CD4-positive, alpha-beta T cell treated with Interleukin-17A for 4 hours (primary cell): ENCODE measurements around the gene VWA7.

ENCODE experiments used
- DNase-seq: peaks from one replicate; pipeline ENCODE4 v3.0.0-alpha.2; 2020; ENCODE audit warnings: mixed read lengths

VWA7 gene

DNA sequence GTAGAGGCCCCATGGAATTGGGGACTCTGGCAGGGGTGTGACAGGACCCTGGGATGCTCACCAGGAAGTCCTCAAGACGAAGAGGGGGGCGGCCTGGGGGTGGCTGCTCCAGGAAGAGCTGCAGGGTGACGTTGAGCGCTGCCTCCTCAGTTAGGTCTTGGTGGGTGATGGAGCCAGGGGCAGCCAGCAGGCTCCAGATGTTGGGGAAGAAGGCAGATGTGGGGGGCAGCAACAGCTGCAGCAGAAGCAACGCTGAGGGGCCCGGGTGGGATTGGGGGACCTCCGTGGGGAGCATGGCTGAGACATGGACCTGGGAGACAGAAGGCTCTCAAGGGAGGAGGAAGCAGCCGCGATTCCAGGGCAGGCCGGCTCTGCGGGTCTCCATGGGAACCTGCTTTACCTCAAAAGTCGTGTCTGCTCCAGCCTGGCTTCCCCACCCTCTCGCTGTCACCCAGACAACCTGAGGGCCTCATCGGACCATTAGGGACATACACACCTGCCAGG lies 591 bp downstream of the VWA7 start:
- DNase-seq = no peak

DNA sequence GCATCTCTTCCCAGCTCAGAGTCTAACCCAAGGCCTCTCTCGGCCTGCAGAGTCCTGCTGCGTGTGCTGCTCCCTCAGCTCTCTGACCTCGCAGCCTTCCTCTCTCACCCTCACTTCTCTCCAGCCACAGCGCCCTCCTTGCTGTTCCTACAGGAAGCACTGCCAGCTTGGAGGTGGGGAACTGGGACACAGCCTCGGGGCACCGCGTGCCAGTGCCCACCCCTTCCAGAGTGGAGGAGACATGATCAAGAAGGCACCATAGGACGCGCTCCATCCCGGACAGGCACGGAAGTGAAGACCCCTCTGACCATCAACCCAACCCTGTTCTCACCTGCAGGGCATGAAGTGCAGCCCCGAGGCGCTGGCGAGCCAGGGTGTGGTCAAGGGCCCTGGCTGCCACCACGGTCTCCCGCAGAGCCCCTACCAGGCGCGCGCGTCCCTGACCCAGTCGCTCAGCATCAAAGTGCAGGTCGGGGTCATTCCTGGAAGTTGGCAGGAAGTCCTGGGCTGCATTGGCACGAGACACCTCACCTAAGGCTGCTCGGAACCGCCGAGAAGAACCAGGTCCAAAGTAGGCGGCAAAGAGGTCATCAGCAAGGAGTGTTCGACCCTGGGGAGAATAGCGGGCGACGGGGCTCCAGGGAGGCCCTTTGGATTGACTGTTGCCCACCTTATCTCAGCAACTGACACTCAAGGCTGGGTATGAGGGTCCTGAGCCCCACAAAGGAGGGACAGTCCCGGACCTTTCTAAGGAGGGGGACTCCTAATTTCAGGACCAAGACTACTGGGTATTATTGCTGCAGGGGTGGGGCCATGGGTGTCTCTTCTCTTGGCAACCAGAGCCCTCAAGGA lies 1.3 kb downstream of the VWA7 start:
- DNase-seq = no peak

DNA sequence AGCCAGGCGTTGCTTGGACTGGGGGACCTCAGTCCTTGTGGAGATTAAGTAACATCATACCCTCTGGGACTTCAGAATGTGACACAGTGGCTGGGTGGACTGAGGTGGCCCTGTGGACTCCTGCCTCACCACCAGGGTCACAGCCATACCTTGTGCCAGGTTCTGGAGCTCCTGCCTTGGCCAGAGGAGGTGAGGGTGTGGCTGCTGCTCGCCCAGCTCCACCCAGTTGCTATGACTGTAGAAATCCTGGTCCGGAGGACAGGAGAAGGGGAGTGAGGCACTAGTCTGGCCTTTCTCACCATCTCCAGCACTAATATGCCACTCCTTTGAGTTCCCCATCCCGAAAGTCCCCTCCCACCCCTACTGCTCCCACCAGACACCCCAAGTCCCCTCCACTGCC lies 1.9 kb downstream of the VWA7 start:
- no peak for DNase-seq

- DNase-seq = peak; percentile 20
These were observed 5.2 kb downstream of the VWA7 start for GRCh38 chr6:31771992-31772358.

GRCh38 chr6:31770860-31771259 lies 6.3 kb downstream of the VWA7 start:
- DNase-seq = no peak

DNA sequence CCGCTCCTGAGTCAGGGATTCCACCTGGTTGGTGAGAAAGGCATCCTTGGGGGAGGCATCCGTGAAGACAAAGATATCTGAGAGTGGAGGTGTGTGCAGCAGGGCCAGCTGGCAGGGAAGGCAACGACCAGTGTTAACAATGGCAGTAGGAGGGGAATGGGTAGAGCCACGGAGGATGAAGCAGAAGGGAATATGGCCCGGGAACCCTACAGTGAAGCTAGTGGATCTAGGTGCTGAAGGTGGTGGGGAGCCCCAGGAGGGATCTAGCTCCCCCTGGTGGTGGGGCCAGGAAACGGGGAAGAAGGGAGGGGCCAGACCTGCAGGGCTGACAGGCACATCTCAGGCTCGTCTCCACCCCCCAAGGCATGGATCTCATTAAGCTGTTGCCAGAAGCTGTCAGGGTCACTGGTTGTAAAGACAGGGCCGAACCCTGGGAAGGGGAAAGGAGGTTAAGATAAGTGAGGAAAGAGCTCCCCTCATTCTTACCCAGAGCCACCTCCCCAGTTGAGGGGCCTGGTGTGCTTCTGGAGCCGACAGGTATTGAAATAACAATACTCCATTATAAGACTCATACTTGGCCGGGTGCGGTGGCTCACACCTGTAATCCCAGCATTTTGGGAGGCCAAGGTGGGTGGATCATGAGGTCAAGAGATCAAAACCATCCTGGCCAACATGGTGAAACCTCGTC lies 7.3 kb downstream of the VWA7 start:
- DNase-seq = peak; percentile 81

- DNase-seq = no peak
These were observed 8.5 kb downstream of the VWA7 start for GRCh38 chr6:31768363-31769257.

GRCh38 chr6:31767096-31767645 lies 10.0 kb downstream of the VWA7 start:
- no peak for DNase-seq

DNA sequence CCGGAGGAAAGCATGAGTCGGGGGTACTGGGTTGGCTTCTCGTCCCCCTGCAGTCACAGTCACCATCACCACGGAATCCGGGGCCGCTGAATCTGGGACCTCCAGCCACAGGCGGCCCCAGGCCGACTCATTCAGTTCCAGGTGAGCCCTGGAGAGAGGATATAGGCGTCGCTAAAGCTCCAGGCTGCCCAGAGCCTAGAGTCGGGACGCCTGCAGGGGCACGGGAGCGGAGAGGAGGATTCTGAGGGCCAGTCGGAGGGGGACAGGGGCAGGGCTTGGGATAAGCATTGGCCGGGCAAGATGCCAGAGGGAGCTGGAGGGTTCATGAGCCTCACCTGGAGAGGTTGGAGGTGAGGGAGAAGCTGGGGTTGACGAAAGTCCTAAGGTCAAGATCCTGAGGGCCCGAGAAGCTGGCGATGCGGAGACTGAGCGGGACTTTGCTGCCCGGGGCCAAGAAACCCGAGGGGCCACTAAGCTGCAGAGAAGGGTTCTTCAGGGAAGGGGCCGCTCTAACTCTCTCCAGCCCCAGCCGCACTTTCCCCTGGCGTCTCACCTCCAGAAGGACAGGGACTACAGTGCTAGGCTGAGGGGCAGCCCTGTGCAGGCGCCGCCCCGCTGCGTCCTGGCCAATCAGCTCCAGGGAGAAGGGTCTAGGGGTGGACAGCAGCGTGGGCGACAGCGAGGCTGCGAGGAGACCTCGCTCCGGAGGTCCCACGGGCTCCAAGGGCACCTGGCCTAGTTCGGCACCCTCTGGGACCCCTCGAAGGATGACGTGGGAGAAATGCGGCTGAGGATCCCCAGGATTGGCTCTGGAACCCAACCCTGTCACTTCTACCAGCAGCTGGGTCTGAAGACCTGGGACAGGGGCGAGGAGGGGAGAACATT lies 11.0 kb downstream of the VWA7 start:
- DNase-seq = no peak

DNA sequence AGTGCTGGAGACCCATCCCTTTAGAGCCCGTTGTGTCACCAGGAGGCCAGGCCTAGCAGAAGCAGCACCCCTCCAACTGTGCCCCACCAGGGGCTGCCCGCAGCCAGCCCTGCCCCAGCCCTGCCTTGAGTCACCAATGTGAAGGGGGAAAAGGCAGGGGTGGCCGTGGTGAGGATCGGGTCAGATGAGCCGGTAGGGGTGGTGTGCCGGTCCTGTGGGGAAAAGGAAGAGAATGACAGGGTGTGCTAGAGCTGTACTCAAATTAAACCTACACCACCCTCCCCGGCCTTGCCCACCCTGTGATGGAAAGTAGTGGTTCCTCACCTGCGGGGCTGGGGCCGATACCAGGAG lies 11.6 kb downstream of the VWA7 start:
- no peak for DNase-seq

- no peak for DNase-seq
These were observed 12.9 kb downstream of the VWA7 start for GRCh38 chr6:31764198-31764597.

DNA sequence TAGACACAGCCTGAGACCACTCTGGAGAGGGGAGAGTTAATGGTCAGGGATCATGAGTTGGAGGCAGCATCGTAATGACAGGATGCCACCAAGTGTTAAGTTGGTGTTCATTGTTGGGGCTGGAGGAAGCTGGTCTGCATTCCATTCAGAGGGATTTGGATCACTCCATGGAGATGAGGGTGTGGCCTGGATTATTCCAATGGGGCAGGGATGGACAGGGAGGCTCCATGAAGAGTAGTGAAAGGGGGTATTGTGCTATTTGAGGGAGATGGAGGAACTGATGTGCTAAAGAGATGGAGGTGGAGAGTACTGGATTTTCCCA lies 13.5 kb downstream of the VWA7 start:
- no peak for DNase-seq

GRCh38 chr6:31762878-31763618 lies 14.1 kb downstream of the VWA7 start:
- DNase-seq = no peak

DNA sequence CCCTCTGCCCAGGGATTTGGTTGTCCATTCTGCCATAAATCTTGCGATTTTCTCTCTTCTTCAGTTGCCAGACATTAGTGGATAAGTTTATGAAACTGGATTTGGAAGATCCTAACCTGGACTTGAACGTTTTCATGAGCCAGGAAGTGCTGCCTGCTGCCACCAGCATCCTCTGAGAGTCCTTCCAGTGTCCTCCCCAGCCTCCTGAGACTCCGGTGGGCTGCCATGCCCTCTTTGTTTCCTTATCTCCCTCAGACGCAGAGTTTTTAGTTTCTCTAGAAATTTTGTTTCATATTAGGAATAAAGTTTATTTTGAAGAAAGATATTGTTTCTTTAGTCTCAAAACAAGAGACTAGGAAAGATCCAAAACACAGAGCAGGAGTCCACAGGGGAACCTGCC lies 14.8 kb downstream of the VWA7 start, which contains the start of gene SAPCD1:
Gene SAPCD1, plus strand, starts transcription at position 301 of the 400 bp plus-strand sequence. CDS start 399 bp downstream, outside the sequence.
- no peak for DNase-seq

- DNase-seq = no peak
These were observed 15.8 kb downstream of the VWA7 start for GRCh38 chr6:31761343-31761742.

DNA sequence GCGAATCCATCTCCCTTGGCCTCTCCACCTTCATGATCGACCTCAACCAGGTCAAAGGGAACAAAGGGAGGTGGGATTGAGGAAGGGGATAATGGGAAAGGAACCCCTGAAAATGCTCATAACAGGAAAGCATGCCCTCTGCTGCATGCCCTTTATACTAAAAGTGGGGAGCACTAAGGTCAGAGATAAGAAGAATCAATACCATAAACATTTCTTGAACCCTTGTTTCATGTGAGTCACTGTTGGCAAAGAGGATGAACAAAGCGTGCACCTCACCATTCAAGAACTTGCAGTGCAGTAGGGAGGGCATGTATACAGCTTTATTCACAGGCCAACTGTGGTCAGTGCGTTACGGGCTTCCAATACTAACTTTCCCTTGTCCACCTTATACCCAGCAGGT lies 16.3 kb downstream of the VWA7 start:
- no peak for DNase-seq

GRCh38 chr6:31758281-31758680 lies 18.8 kb downstream of the VWA7 start:
- DNase-seq = no peak

GRCh38 chr6:31752739-31753319 lies 24.3 kb downstream of the VWA7 start:
- no peak for DNase-seq

DNA sequence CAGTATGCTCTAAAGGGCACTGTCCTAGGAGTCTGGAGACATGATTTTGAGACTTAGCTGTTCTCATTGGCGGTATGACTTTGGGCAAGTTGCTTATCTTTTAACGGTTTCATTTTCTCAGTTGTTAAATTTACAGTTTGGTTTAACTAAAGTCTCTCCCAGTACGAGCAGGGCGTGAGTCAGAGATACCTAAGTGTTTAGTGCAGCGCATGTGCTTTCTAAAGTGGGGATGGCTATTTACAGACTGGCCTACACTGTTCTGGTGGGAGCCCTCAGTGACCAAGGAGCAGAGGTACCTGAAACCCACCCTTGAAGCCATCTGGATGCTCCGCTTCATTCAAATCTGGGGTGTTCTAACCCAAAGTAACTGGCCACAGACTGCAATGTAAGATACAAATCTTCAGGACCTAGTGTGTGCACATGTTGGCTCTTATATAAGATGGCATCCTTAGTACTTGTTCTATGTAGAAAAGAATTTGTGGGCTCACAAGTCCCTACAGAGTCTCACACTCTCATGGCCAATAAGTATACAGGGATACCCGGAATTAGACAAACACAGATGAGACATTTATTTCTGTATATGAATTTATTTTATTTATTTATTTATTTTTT lies 26.6 kb downstream of the VWA7 start:
- DNase-seq = no peak

GRCh38 chr6:31749301-31750036 lies 27.7 kb downstream of the VWA7 start:
- DNase-seq = no peak
